ENCODE measurements around the gene INSYN2A.
A peak's percentile ranks its signal among the peaks of the same experiment; 100 is the strongest.

INSYN2A gene, protein sequence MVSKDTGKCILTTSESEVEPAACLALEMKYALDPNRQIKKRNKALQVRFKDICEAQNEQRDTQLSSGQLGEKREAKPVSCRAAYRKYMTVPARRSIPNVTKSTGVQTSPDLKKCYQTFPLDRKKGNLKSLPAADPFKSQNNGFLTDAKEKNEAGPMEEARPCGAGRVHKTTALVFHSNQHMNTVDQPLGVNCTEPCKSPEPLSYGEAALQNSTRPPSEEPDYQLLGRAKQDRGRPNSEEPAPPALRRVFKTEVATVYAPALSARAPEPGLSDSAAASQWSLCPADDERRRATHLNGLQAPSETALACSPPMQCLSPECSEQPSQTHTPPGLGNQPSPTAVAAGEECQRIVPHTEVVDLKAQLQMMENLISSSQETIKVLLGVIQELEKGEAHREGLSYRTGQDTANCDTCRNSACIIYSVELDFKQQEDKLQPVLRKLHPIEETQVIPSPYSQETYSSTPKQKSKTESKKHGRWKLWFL

DNA sequence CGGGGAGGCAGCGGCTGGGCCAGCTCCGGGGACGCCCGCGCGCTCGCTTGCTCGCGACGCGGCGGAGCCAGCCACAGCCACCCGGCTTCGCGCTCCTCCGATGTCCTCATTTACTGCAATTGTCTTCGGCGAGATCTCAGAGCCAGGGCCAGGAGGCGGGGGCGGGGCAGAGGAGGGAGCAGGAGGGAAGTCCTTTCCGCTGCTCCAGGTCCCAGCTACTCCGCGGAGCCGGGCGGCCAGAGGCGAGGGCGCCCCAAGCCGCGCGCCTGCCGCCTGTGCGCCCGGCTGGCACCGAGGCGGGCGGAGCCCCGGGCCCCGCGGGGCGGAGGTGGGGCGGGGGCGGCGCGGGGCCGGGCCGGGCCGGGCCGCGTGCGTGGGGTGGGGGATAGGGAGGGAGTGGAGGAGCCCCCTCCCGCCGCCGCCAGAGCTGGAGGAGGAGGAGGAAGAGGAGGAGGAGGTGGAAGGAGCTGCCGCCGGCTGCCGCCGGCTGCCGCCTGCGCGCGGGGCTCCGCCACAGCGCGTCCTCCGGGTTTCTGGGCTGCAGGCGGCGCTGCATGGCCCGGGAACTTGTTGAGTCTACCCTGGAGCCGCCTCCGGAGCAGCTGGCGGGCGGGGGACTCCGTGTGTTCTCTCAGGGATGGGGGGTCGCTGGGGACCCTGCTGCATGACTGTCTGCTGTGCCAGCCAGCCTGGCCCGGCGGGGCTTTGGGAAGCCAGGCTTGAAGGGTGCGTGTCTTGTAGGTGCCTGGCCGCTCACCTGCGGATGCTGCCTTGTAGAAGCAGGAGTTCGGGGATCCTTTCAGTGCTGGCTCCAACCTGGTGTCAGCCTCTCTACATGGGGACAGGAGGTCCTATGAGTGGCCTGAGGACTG is at the start of gene INSYN2A:
TSS of gene INSYN2A (minus strand) at position 310 of the 872 bp plus-strand sequence. CDS start 20,196 bp downstream, outside the sequence.
- no peak for DNase-seq

DNA sequence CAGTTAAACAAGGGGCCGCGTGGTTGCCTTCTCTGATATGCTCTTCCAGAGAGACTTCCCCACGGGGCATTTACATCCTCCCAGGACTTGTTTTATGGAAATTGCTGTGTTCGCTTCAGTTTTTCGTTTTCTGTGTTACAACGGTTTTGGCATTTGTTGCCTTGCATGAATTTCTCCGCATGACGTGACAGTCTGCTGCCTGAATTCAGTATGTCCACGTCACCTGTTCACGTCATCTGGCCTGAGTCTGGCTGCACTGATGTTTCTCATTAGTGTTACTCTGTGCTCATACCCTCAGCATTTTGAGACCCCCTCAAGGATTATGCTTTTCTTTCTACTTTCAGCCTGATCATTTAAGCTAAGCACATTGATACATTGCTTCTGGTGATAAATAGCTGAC is 49.1 kb upstream of the INSYN2A start:
- DNase-seq = no peak

DNA sequence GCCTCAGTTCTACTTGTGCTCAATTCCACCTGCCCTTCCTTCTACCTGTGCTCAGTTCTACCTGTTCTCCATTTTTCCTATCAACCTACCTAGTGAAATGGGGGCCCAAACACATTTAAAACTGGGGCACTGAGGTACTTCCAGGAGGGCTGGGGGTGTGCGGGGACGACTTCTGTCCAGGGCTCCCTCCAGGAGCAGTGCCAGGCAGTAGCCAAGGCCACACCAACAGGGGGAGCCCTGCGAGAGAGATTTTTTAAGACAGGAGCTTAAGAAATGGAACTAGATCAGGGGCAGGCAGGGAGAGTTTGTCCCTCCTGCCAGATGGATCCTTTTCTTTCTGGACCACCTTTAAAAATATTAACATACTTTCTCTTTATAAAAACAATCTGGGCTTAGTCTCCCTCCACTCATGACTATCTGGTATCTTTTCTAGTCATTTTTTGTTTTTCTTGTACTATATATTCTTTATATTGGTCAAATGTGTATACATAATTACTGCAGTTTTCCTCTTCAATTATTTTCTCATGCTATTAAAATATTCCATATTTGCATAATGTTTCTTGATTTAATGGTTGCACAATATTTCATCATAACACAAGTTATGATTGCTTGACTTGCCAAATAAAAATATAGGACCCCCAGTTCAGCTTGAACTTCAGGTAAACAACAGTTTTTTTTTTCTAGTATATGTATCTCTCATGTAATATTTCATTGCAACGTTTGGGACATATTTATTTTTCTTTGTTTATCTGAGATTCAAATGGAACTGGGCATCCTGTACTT is 47.3 kb upstream of the INSYN2A start:
- DNase-seq = peak; percentile 4 to 9

DNA sequence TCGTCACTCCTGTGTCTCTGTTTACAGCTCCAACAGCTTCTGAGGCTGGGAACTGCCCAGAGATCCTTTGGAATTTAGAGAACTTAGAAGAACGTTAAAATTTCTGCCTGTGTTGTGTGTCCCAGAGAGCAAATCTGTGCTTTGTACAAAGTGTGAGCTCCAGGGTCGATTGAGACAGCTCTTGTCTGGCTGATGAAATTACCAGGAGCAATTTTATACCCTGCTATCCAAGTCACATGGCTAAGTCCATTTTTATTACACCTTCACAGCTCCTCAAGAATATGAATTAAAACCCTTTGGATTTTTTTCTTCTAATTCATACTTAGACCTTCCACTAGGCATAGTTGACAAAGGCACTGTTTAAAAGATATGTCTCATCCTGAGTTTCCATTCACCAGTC is 46.5 kb upstream of the INSYN2A start:
- DNase-seq = no peak

DNA sequence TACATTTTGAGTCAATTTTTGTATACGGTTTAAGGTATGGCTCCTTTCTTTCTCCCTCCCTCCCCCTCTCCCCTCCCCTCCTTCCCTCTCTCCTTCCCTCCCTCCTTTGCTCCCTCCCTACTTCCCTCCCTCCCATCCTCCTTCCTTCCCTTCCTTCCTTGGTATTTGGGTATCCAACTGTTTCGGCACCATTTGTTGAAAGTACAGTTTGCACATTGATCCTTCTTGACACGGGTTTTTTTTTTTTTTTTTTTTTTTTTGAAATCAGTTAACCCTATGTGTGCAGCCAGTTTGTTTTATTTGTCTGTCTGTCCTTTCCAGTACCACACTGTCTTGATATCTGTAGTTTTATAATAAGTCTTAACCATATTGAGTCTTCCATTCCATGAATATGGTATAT is 39.9 kb upstream of the INSYN2A start:
- no peak for DNase-seq

DNA sequence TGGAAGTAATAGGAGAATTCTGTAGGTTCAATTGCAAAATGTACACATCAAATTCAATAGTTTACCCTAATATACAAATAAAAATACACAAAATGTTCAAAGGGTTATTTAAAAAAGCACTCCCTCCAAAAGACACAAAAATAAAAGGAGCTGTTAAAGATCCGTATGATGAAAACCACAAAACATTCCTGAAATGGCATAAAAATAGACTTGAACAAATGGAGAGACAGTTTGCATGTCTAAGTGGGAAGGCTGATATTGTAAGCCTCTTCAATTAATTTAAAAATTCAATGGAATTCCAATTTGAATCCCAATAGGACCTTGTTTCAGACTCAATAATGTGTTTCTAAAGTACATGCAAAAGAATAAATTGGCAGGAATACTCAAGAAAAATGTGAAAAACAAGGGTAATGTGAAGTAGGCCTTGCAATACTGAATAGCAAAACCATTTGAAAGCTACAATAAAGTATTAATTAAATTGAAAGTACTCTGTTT is 38.0 kb upstream of the INSYN2A start:
- no peak for DNase-seq

DNA sequence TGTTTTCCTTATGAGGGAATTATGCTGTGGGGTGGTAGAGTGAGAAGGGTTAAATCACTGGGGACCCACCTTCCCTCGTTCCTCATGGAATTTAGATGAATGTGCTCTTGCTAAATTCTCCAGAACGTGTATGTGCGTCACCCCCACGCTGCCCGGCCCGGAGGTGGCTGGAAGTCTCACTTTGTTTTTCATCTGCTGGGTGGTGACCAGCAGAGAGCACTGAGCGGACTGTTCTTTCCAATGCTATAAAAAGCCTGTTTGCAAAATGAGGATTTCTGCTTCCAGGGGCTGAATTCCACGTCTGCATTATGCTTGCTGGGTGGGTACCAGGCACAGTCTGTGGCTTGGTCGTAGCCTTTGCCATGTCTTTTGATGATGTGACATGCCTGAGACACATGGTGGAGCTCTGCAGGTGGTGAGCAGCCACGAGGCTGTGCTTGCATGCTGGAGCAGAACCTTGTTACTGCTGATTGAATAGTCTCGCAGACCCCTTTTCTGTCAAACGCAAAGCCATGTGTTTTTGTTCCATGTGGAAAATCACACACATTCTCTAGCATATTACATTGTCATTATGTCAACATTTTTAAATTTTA is 31.9 kb upstream of the INSYN2A start:
- DNase-seq = no peak

DNA sequence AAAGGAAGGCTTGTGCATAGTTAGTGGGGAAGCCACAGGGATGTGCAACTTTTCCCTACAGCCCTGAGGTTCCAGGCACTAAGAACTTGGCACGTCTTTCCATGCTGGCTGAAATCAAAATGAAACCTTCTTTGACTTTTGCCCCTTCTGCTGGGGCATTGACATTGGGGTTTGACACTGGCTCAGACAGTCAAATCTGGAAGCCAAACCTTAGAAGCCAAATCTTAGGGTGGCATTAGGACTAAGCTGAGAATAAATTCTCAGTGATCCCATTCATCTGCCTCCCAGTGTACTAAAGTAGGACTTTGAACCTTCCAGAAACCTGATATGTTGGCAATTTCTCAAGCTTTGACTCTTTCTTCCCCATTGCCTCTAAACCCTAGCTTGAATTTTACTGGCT is 31.3 kb upstream of the INSYN2A start:
- DNase-seq = no peak

DNA sequence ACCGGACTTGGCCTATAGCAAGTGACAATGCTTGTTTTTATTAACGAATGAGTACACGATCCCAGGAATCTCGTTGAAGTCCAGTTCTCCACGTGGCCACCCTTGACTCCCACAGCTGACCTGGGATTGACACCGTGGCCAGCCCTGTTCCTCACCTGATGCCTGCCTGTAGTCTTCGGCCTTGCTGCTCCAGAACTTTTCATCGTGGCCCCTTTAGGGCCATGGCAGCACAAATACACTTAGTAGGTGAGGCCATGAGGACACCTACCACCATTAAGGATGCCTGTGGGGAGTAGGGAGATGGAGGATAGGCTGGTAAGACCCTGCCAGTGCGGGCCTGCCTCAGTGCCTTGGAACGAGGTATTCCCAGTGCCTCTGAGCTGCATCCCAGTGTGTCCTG is 30.6 kb upstream of the INSYN2A start:
- no peak for DNase-seq

DNA sequence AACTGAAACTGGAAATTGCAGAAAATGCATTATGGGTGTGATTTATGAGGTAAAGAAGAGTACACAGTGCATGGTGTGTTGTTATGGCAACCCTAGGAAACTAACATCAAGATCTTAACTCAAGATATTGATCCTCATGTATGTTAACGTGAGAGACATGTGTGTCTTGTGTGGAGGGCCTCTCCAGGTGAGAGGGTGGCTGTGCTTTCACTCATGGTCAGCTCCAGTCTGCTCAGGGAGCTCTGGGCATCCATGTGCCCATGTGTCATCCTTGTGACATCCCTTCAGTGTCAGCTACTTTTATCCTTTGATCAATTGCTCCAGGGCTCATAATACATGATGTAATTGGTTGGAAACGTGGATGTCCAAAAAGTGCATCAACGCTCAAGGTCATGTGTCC is 24.9 kb upstream of the INSYN2A start:
- no peak for DNase-seq

DNA sequence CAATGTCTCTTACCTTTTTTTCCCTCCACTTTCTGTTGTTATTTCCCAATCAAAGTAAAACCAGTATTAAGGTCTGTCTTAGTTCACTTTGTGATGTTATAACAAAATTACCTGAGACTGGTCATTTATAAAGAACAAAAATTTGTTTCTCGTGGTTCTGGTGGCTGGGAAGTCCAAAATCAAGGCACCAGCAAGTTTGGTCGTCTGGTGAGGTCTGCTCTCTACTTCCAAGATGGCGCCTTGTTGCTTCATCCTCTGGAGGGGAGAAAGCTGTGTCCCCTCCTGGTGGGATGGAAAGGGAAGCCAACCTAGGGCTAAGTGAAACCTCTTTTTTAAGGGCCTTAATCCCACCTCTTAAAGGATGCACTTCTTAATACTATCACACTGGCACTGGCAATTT is 22.3 kb upstream of the INSYN2A start:
- DNase-seq = no peak

DNA sequence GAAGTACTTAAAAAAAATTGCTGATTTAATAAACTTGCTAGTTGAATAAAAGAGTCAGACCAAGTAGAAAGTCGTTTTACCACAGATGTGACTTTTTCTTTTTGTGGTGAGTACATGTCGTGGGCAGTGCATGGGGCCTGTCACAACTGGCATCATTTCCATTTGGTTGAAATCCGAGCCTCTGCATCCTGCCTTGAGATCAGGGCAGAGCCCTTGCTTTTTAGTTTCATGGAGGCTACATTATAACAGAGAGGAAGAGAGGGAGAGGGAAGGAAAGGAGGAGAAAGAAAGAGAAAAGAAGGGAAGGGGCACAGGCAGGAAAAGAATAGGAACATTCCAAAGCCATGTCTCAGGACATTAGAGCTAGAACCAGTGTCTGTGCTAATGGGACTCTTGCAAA is 20.4 kb upstream of the INSYN2A start:
- DNase-seq = no peak

DNA sequence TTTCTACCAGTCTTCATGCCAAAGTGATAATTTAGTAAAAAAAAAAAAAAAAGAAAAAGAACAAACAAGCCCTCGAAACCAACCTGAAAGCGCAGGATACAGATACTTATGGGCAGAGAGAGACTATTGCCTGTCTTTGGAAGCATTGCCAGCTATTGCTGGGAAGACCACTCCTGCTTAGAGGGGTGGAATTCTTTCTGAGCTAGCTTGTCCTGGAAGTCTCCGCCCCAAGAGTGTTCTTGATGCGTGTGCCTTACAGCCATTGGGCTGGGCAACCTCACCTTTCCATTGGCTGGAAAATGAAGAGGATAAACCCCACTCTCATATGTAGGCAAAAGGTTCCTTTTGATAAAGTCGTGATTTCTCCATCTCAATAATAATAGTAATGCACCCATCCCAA is 19.9 kb upstream of the INSYN2A start:
- no peak for DNase-seq

DNA sequence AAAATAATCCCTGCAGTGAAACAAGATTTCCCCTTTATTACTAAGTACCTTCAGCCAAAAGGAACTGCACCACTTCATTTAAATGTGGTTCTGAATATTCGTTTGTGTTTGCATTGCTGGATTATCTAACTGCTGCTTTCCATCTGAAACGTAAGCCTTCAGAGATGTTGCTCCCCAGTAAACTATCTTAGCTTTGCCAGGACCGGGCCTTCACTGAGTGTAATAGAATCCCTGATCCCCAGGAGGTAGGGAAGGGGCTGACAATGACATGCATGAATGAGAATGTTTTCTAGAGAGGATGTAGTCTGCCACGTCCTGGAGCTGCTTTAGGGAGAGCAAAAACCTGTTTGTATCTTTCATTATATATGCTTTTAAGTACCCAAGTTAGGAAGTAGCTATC is 19.5 kb upstream of the INSYN2A start:
- DNase-seq = no peak

DNA sequence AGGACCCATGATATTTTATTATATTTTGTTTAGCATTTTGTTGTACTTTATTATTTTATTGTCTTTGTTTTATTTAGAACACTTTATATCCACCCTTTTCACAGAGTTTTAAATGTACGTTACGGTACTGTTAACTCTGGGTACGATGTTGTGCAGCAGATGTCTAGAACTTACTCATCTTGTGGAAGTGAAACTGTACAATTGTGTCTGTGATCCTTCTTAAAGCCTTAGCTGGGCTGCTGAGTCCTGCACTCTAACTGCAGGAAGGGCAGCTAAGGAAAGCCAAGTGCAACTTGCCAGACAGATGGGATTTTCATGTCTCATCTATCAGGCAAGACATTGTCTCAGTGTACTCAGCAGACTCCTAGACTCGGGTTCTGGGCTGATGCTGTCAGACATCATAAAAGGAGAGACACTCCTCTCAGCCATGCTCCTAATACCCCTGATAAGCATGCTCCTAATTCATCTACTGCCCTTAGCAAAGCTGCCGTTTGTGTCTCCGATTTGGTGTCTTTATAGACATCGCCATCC is 14.6 kb upstream of the INSYN2A start:
- DNase-seq = no peak

DNA sequence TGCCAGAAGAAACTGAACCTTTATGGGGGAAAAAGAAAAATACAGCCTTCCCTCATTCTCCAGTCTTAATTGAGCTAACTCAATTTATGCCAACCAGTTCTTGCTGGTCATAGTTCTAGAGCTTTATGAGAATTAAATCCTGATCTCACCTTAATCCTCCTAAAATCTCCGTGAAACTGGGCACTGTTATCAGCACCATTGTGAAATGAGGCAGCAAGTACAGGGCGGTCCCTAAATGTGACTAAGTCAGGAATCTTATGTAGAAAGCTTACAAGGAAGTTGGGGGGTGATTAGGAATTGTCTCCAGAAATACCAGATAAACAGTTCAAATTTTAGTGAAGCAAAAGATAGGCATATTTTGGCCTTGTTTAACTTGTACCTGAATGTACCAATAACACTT is 10.7 kb upstream of the INSYN2A start:
- no peak for DNase-seq

DNA sequence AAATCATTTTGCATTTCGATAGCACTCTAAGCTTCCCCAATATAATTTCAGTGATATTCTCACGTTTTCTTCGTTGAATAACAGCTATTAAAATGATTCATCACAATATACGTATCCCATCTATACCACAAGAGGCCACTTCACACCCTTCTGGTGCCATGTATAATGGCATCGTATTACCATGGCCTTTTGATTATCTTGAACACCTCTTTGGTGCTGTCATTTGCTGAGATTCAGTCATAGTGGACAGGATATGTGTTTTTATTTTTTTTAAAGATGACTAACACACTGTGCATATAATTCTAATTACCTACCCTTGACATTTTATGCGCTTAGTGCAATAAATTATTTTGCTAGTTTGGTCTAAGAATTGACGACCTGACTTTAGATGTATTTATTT is 6.7 kb upstream of the INSYN2A start:
- no peak for DNase-seq

DNA sequence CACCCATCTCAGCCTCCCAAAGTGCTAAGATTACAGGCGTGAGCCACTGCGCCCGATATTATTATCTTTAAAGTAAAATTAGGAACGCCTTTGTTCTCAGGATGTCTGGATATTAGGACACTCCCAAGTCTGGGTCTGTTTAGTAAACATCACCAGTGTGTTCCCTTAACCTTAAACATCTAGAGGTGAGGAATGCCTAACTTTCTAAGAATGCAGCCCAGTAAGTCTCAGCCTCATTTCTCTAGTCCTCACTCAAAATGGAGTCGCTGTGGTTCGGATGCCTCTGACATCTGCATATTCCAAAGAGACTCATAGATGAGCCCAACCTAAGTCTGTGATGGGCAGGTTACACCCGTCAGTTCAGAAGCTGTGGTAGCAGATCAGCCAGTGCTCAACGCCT is 4.3 kb upstream of the INSYN2A start:
- DNase-seq = no peak

DNA sequence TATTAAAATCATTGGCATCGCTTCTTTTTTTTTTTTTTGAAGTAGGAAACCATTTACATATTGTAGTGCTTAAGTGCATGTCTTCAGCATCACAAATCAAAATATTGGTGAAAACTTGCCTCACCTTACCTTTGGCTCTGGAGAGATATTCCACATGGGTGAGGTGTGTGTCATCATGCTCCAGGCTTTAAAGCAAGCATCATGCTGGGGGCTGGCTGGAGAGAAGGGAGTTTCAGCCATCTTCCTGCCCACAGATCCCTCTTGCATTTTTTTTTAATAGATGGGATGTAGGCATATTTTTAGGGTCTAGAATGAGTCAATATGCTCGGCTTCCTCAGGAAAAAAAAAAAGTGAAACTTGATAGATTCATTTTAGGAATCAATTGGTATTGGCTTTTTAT is 2.3 kb upstream of the INSYN2A start:
- DNase-seq = no peak

DNA sequence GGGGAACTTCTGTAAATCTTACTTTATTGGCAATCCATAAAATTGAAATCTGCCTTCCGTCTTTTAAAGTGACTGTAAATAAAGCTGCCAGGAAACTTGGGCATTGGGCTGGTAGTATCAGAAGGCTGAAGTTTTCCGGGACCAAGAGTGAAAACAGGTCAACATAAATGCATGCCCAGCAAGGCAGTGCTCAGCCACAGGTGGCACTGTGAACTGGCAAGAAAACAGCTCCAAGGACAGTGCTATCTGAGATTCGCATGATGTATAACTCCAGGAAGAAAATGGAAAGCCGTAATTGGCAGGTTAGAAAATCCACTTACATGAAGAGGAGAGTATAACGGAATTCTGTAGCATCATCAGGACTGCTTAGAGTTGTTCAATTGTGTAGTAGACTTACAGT is 1.9 kb upstream of the INSYN2A start:
- DNase-seq = no peak

DNA sequence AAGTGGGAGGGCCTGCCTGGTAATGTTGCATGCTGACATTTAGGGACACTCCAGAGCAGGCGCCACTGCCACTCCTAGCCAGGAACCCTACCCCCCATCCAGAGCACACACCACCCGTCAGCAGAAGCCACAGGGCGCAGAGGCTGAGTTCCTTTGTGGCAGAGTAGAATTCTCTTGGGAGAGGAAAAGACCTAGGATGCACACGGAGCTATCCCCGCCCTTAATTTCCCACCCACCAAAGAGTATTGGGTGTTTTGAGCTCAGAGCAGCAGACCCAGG is 702 bp upstream of the INSYN2A start:
- DNase-seq = no peak

DNA sequence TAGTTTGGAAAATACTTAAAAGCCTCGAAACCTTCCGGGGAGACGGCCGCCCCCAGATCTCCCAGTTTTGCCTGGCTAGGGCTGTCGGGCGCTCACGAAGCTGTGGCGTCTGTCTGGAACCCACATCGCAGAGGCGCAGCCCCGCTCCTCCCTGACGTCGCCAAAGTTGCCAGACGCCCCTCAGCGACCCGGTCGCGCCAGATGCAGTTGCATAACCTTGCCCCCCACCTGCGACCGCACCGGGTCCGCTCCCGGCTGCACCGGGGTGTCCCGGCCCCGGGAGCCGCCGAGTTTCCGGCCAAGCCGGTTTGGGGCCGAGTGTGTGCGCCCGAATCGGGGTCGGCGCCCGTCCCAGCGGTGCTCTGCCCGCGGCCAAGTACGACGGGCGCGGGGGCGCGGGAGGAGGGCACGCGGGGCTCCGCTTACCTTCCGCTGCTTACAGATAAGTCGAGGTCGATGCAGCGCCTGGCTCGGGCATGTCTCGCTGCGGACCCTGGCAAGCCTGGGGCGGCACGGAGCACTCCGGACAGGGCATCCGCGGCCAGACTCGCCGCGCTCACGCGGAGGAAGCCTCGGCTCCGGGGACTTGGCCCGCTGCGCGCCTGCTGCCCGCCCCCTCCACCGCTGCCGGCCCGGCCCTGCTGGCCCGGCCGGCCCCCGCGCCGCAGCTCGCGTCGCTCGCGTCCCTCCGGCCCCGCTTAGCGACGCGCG is 665 bp downstream of the INSYN2A start:
- no peak for DNase-seq

Data from stimulated activated CD4-positive, alpha-beta T cell treated with anti-CD3 and anti-CD28 coated beads, Interleukin-4, amount 100 ng/mL, for 4 hours (primary cell).